GM18517 (cell line): ENCODE data around the gene COMP.
"Not testable (repeated sequence)": the region's sequence is repeated elsewhere in the genome, so short reads cannot be mapped to it uniquely, and the experiment has no call there.

Experiments used
- ATAC-seq: cut with Tn5 transposase; IDR thresholded peaks from one replicate; pipeline ENCODE4 v1.9.1; 2021; ENCODE audit warnings: mild to moderate bottlenecking, moderate library complexity; ENCODE audit not compliant: unreplicated experiment

The COMP gene

DNA sequence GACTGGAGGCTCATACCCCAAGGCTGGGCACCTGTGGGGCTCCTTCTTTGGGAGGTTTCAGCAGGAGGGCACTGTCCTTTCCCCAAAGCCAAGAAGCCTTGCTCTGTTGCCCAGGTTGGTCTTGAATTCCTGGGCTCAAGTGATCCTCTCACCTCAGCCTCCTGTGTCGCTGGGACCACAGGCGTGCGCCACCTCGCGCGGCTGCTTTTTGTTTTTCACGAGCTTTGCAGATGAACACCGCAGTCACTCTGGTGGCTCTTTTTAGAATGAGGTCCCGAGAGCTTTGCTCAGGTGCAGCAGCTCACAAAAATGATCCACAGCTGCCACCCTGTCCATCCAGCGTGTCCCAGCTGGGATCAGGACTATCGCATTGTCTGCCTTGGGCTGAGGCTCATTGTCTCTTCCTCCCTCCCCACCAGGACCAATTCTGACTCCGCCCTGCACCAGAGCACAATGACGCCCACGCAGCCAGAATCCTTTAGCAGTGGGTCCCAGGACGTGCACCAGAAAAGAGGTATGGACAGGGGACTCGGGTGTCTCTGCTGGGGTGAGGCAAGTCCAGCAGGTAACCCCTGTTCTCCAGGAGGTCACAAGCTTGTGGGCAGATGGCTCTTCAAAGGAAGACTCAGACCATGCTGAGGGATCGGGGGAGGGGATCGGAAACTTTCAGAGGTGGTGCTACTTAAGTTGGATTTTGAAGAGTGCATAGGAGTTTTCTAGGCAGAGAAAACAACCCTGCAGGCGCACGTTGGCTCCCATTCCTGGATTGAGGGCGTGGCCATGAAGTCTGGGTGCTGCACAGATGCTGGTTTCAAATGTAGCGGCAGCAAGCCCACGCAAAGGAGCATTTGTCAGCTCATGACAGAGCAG is 41.5 kb downstream of the COMP start:
- no peak for ATAC-seq

GRCh38 chr19:18746401-18747325 is 44.4 kb downstream of the COMP start:
- no peak for ATAC-seq

DNA sequence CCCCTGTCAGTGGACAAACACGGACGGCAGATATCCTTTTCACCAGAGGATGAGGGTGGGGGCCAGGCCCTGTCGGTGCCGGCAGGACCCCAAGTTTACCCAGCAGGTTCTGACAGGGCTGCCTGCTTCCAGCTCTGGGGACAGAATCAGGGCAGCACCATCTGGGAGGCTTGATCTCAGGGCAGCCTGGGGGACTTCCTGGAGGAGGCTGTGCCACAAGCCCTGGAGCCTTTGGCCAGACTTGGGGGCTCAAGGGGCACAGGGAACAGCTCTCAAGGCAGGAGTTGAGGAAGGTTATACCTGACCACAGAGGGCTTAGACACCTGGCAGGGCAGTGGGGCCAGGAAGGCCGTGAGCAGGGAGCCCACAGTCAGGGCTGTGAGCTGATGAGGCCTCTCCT is 45.2 kb downstream of the COMP start:
- ATAC-seq, result no peak

GRCh38 chr19:18745012-18745735 is 45.9 kb downstream of the COMP start:
- no peak for ATAC-seq

DNA sequence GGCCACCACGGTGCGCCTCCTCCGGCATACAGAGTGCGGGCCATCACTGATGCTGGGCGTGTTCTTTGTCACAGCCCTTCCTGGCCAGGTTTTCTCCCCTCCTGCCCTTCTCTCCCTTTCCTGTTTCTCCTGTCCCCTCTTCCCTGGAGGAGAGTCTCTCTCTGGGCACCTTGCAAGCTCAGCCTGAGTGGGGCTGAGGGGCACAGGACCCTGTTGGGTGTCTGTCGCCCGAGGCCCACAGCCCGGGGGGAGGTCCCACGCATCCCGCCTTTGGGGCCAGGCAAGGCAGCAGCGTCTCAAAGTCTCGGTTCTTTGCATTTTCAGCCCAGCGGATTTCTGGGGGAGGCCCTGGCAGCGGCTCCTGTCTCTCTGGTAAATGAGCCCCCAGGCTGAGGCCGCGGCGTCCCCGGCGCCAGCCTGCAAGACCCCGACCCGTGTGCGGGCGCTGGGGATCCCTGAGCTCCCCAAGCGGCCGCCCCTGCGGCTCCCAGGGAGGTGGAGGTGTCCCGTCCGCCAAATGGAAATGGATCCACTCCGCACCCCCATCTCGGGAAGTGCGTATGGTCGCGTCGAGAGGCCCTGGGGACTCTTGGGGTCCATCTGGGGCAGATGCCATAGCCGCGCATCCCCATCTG is 47.2 kb downstream of the COMP start:
- no peak for ATAC-seq

GRCh38 chr19:18742838-18743783 is 48.0 kb downstream of the COMP start:
- no peak for ATAC-seq

- ATAC-seq, result no peak
Observed at GRCh38 chr19:18742324-18742723, 48.8 kb downstream of the COMP start.

GRCh38 chr19:18741124-18742121 is 49.7 kb downstream of the COMP start:
- no peak for ATAC-seq

- ATAC-seq, result no peak
Observed at GRCh38 chr19:18738961-18739690, 52.0 kb downstream of the COMP start.

DNA sequence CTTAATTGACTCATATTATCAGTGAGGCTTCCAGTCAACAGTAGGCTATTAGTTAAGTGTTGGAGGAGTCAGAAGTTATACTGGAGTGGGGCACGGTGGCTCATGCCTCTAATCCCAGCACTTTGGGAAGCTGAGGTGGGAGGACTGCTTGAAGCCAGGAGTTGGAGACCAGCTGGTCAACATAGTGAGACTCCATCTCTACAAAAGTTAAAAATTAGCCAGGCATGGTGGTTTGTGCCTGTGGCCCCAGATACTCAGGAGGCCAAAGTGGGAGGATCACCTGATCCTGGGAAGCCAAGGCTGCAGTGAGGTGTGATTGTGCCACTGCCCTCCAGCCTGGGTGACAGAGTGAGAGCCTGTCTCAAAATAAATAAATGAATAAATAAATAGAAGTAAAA is 53.2 kb downstream of the COMP start:
- ATAC-seq, result no peak

- no peak for ATAC-seq
Observed at GRCh38 chr19:18737337-18737953, 53.7 kb downstream of the COMP start.

- no peak for ATAC-seq
Observed at GRCh38 chr19:18736415-18737336, 54.4 kb downstream of the COMP start.

- no peak for ATAC-seq
Observed at GRCh38 chr19:18735752-18736151, 55.4 kb downstream of the COMP start.

- no peak for ATAC-seq
Observed at GRCh38 chr19:18735324-18735723, 55.8 kb downstream of the COMP start.

- not testable (repeated sequence) for ATAC-seq
Observed at GRCh38 chr19:18733762-18734332, 57.3 kb downstream of the COMP start.

DNA sequence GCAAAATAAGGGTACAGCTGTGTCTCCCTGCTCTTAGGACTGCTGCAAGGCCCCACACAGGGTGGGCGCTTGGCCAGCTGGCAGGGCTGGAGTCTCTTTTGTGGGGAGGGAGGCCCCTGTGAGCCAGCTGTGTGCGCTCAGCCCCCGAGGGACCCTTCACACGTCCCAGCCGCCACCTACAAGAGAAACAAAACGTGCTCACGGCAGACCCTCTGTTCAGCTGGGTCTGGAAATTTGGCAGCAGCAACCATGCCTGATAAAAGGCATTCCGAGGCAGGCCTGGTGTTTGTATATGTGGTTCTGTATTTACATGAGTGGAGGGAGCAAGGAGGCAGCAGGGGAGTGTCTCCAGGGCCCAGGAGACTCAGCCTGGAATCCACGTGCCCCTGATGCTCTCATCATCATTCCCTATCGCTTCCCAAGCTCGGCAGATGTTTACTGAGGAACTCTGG is 57.9 kb downstream of the COMP start:
- ATAC-seq, result no peak
